GM12872 (cell line): ENCODE results near the gene KCNK3.

Experiments
- CTCF ChIP-seq: IDR thresholded peaks from 3 replicates; pipeline ENCODE4 v1.5.1; 2011; ENCODE audit warnings: low read depth, mild to moderate bottlenecking, low read length, moderate library complexity; ENCODE audit not compliant: insufficient read depth

The KCNK3 gene

DNA sequence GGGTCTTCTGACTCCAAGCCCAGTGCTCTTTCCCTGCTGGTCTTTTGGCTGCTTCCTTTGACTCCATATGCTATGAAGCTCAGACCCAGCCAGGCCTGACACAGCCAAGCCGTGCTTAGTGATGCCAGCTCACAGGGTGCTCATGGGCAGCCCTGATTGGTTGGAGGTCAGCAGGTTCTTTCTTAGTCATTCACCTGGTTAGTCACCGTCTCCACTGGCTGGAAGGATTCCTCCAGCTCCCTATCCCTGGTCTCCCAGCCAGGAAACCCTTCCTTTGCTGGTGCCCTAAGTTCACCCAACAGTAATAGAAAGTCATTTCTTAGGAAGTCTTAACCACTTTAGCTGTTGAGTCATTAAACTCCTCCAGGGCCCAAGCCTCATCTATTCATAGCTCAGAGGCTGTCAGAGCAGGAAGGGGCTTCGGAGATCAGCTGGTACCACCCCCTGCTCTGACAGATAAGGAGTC lies 3.9 kb downstream of the KCNK3 start:
- TF ChIP-seq CTCF, result no peak

GRCh38 chr2:26697425-26697824 lies 4.9 kb downstream of the KCNK3 start:
- TF ChIP-seq CTCF, result no peak

GRCh38 chr2:26699295-26699694 lies 6.8 kb downstream of the KCNK3 start:
- no peak for TF ChIP-seq CTCF

GRCh38 chr2:26700078-26700477 lies 7.6 kb downstream of the KCNK3 start:
- TF ChIP-seq CTCF, result no peak

DNA sequence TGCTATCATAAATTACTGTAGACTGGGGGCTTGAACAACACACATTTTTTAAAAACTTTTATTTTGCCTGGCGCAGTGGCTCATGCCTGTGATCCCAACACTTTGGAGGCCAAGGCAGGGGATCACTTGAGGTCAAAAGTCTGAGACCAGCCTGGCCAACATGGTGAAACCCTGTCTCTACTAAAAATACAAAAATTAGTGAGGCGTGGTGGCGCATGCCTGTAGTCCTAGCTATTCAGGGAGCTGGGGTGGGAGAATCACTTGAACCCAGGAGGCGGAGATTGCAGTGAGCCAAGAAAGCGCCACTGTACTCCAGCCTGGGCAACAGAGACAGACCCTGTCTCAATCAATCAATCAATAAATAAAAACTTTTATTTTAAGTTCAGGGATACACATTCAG lies 9.1 kb downstream of the KCNK3 start:
- TF ChIP-seq CTCF, result no peak

DNA sequence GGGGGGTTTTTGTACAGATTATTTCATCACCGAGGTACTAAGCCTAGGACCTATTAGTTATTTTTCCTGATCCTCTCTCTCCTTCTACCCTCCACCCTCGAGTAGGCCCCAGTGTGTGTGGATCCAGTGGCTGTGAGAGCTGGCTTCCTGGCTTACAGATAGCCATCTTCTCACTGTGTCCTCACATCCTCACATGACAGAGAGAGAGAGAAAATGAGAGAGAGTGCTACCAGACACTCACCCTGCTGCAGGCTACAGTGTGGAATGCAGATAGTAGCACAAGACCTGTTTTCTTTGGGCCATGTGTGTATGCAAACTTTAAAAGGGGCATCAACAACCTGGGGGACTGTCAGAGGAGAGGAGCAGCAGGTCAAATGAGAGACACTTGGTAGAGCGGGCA lies 9.5 kb downstream of the KCNK3 start:
- TF ChIP-seq CTCF, result no peak

DNA sequence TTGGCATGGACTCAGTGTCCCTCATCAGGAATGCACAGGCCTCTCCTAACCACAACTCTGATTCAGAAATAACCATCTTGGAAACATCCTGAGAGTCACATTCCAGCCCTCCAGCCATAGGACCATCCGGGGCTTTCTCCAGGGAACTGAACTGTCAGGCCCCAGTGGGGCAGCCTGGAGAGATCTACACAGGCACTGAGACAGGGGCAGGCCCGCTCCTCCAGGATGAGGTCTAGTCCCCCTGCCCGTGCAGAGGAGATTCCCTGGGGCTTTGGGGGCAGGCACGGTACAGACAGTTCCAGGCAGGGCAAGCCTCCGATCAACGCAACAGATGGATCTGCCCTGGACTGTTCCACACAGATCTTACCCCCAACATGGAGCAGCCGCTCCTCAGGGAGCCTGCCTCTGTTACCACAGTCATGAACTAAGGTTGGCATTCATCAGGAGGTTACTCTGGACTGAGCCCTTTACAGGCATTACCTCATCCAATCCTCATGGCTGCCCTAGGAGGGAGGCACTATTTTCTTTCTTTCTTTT lies 12.0 kb downstream of the KCNK3 start:
- TF ChIP-seq CTCF, result no peak
